SK-MEL-5 (cell line): Measurements from ENCODE around the gene CORO2B. TPM values are rescaled to one million over a fixed set of nuclear protein-coding genes. Genes with fewer than 3 reads are reported as not detected.
"Not testable (repeated sequence)": the region's sequence is repeated elsewhere in the genome, so short reads cannot be mapped to it uniquely, and the experiment has no call there.

ENCODE experiments used
- DNase-seq: peaks from one replicate; pipeline ENCODE4 v3.0.0-alpha.2; 2016; ENCODE audit warnings: low read depth, low spot score
- in situ Hi-C: cut with HindIII; loops from 2 replicates; pipeline ENCODE4 v1.10.0; 2016; ENCODE audit warnings: low sequenced_read_pairs, high pct_unique_total_duplicates, low pct_unique_long_range_greater_than_20kb
- total RNA-seq: library from RNA; depleted of rRNA; stranded (reverse); fragments of >200 nt; shearing (Covaris generic); gene quantifications from 2 replicates; pipeline ENCODE4 v1.2.3, GENCODE V29; 2014

CORO2B gene
- total RNA-seq, 1 experiment from 2014 or later, result 0.13 TPM

- in situ Hi-C loops, result no loop called here
- DNase-seq, result no peak
Measured at GRCh38 chr15:68666812-68667450, 88.1 kb downstream of the CORO2B start.

- DNase-seq, result peak; percentile 34
- in situ Hi-C loops, result no loop called here
Measured at GRCh38 chr15:68667800-68668625, 89.2 kb downstream of the CORO2B start.

GRCh38 chr15:68668926-68669600, 90.3 kb downstream of the CORO2B start:
- in situ Hi-C loops, result no loop called here
- DNase-seq, result no peak

- no peak for DNase-seq
- in situ Hi-C loops, result no loop called here
Measured at GRCh38 chr15:68672251-68672650, 93.5 kb downstream of the CORO2B start.

- in situ Hi-C loops, result no loop called here
- DNase-seq, result no peak
Measured at GRCh38 chr15:68672781-68673205, 94.0 kb downstream of the CORO2B start.

GRCh38 chr15:68674975-68675374, 96.2 kb downstream of the CORO2B start:
- DNase-seq, result no peak
- in situ Hi-C loops, result no loop called here

GRCh38 chr15:68676011-68676605, 97.3 kb downstream of the CORO2B start:
- in situ Hi-C loops, result no loop called here
- peak; percentile 43 for DNase-seq

GRCh38 chr15:68676926-68677325, 98.1 kb downstream of the CORO2B start:
- in situ Hi-C loops, result no loop called here
- no peak for DNase-seq

- in situ Hi-C loops, result no loop called here
- no peak for DNase-seq
Measured at GRCh38 chr15:68677996-68678395, 99.2 kb downstream of the CORO2B start.

- no peak for DNase-seq
- in situ Hi-C loops, result no loop called here
Measured at GRCh38 chr15:68678746-68679145, 100.0 kb downstream of the CORO2B start.

GRCh38 chr15:68679161-68679560, 100.4 kb downstream of the CORO2B start:
- in situ Hi-C loops, result no loop called here

GRCh38 chr15:68679961-68680371, 101.2 kb downstream of the CORO2B start:
- DNase-seq, result peak; percentile 95

More at GRCh38 chr15:68679161-68679560, 100.4 kb downstream of the CORO2B start:
- DNase-seq, result no peak

GRCh38 chr15:68680756-68681155, 102.0 kb downstream of the CORO2B start:
- DNase-seq, in situ Hi-C loops: not testable (repeated sequence)

More at GRCh38 chr15:68679961-68680371, 101.2 kb downstream of the CORO2B start:
- in situ Hi-C loops, result no loop called here

GRCh38 chr15:68681836-68682235, 103.0 kb downstream of the CORO2B start:
- in situ Hi-C loops, result no loop called here
- no peak for DNase-seq

GRCh38 chr15:68682330-68682729, 103.5 kb downstream of the CORO2B start:
- in situ Hi-C loops, result no loop called here
- DNase-seq, result peak; percentile 26

GRCh38 chr15:68683026-68683425, 104.2 kb downstream of the CORO2B start:
- in situ Hi-C loops, result no loop called here

GRCh38 chr15:68683551-68683950, 104.8 kb downstream of the CORO2B start:
- in situ Hi-C loops, result no loop called here
- no peak for DNase-seq

More at GRCh38 chr15:68683026-68683425, 104.2 kb downstream of the CORO2B start:
- DNase-seq, result no peak

GRCh38 chr15:68684476-68684875, 105.7 kb downstream of the CORO2B start:
- in situ Hi-C loops, result no loop called here
- DNase-seq, result no peak
